ENCODE measurements around the gene LSR. TPM values are rescaled to one million over a fixed set of nuclear protein-coding genes. Genes with fewer than 3 reads are reported as not detected.
A peak's percentile ranks its signal among the peaks of the same experiment; 100 is the strongest.

Gene LSR
- total and polyA plus RNA-seq, 2 donors from 2014 or later = 37.9 to 87.2 TPM

DNA sequence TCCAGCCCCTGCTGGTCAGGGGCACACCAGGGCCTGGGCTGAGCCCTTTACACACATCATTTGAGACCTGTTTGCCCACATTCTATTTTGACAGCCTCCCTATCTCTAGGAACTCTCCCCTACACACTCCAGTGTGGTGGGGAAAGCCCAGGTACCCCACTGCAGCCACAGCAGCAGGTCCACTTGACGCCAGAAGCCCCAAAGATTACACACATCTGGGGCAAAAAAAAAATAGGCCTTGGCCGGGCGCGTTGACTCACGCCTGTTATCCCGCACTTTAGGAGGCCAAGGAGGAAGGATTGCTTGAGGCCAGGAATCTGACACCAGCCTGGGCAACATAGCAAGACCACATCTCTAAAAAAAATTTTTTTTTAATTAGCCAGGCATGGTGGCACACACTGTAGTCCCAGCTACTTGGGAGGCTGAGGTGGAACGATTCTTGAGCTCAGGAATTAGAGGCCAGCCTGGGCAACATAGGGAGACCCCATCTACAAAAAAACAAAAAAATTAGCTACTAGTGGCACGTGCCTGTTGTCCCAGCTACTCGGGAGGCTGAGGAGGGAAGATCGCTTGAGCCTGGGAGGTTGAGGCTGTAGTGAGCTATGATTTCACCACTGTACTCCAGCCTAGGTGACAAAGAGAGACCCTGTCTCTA, 62.1 kb downstream of the LSR start:
- no peaks in the 10 kb centered on the region for H3K36me3 ChIP-seq (ENCODE audit: control insufficient read depth in 2 of 3, insufficient read depth in 3 of 3, low read length in 3 of 3)
- H3K4me3 ChIP-seq (ENCODE audit: low read length in 3 of 3) = no peak overlapping the region
- intact Hi-C loops (cut with DNase I) = no loop called here
- peaks cover 0 to 6% (median 5%) of the 10 kb centered on the region in 3 donors for H3K4me1 ChIP-seq (ENCODE audit: control insufficient read depth in 2 of 3, insufficient read depth in 2 of 3, low read depth in 1 of 3, low read length in 3 of 3)
- DNase-seq (no peak), FAIRE-seq (no peak)
- H3K27ac ChIP-seq (ENCODE audit: low read depth in 2 of 2, low read length in 2 of 2) = no peak overlapping the region
- no peak overlapping the region for H3K9ac ChIP-seq (ENCODE audit: low read length in 3 of 3)
- H3K9me3 ChIP-seq (ENCODE audit: control insufficient read depth in 2 of 3, insufficient read depth in 1 of 3, low read length in 3 of 3) = no peaks in the 10 kb centered on the region
- no peaks in the 10 kb centered on the region for H3K27me3 ChIP-seq (ENCODE audit: control insufficient read depth, insufficient read depth, low read length)
- TF ChIP-seq, protein P1, sequence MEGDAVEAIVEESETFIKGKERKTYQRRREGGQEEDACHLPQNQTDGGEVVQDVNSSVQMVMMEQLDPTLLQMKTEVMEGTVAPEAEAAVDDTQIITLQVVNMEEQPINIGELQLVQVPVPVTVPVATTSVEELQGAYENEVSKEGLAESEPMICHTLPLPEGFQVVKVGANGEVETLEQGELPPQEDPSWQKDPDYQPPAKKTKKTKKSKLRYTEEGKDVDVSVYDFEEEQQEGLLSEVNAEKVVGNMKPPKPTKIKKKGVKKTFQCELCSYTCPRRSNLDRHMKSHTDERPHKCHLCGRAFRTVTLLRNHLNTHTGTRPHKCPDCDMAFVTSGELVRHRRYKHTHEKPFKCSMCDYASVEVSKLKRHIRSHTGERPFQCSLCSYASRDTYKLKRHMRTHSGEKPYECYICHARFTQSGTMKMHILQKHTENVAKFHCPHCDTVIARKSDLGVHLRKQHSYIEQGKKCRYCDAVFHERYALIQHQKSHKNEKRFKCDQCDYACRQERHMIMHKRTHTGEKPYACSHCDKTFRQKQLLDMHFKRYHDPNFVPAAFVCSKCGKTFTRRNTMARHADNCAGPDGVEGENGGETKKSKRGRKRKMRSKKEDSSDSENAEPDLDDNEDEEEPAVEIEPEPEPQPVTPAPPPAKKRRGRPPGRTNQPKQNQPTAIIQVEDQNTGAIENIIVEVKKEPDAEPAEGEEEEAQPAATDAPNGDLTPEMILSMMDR (IDR thresholded peaks at IDR 0.05; ENCODE audit: borderline replicate concordance, extremely low read depth, insufficient read depth) = no peak

DNA sequence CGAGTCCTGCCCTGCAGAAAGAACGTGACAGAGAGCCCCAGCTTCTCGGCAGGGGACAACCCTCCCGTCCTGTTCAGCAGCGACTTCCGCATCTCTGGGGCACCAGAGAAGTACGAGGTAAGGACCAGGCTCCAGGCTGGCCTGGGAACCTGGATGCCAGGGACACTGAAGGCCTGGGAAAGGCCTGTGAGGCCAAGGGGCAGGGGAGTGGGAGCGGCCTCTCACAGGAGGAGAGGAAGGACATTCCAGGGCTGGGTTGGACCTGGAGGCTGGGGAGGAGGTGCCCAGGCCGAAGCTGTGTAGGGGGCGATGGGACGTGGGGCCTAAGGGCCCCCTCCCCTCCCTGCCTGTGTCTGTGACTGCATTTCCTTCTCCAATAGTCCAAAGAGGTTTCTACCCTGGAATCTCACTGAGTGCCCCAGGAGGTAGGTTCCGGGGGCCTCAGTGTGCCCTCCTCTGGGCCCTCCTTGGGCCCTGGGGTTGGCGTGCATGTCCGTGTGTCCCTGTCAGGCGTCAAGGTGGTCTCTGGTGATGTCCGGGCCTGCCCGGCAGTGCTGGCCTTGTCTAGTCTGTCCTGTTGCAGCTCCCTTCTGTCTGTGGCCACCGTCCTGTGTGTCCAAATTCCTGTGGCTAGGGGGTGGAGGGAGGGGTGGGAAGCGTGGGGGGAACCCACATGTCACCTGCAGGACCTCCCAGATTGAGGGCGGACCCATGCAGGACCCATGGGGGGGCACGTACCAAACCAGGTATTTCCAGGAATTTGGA, 63.3 kb downstream of the LSR start:
- no peaks in the 10 kb centered on the region for H3K9me3 ChIP-seq (ENCODE audit: control insufficient read depth in 2 of 3, insufficient read depth in 1 of 3, low read length in 3 of 3)
- no peaks in the 10 kb centered on the region for H3K27me3 ChIP-seq (ENCODE audit: control insufficient read depth, insufficient read depth, low read length)
- H3K36me3 ChIP-seq (ENCODE audit: control insufficient read depth in 2 of 3, insufficient read depth in 3 of 3, low read length in 3 of 3) = no peaks in the 10 kb centered on the region
- H3K4me1 ChIP-seq (ENCODE audit: control insufficient read depth in 2 of 3, insufficient read depth in 2 of 3, low read depth in 1 of 3, low read length in 3 of 3) = peaks cover 0 to 6% (median 5%) of the 10 kb centered on the region in 3 donors
- H3K27ac ChIP-seq (ENCODE audit: low read depth in 2 of 2, low read length in 2 of 2) = no peak overlapping the region
- DNase-seq = peak in 1 of 5 donors; percentile 45
- intact Hi-C loops (cut with DNase I) = no loop called here
- no peak for FAIRE-seq
- TF ChIP-seq, protein P1 (IDR thresholded peaks at IDR 0.05; ENCODE audit: borderline replicate concordance, extremely low read depth, insufficient read depth) = no peak
- H3K4me3 ChIP-seq (ENCODE audit: low read length in 3 of 3) = no peak overlapping the region
- no peak overlapping the region for H3K9ac ChIP-seq (ENCODE audit: low read length in 3 of 3)

DNA sequence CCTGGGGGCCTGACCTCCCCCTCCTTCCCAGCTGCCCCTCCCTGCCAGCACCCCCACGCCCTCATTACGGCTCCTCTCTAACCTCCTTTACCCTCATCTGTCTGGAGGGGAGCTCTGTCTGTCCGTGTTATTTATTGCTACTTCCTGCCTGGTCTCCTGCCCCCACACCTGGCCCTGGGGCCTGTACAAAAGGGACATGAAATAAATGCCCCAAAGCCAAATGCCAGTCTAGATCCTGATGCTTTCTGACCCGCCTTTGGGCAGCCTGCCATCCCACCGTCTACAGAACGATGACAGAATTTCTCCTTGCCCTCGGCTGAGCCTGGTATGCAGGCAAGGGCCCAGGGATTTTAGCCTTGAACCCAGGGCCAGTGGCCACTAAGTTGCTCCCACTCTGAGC, 64.8 kb downstream of the LSR start:
- no peak overlapping the region for H3K27ac ChIP-seq (ENCODE audit: low read depth in 2 of 2, low read length in 2 of 2)
- no peaks in the 10 kb centered on the region for H3K36me3 ChIP-seq (ENCODE audit: control insufficient read depth in 2 of 3, insufficient read depth in 3 of 3, low read length in 3 of 3)
- H3K4me1 ChIP-seq (ENCODE audit: control insufficient read depth in 2 of 3, insufficient read depth in 2 of 3, low read depth in 1 of 3, low read length in 3 of 3) = peaks cover 0 to 5% (median 4%) of the 10 kb centered on the region in 3 donors
- no peaks in the 10 kb centered on the region for H3K9me3 ChIP-seq (ENCODE audit: control insufficient read depth in 2 of 3, insufficient read depth in 1 of 3, low read length in 3 of 3)
- intact Hi-C loops (cut with DNase I) = no loop called here
- no peak overlapping the region for H3K9ac ChIP-seq (ENCODE audit: low read length in 3 of 3)
- peak in 1 of 5 donors; percentile 54 for DNase-seq
- H3K27me3 ChIP-seq (ENCODE audit: control insufficient read depth, insufficient read depth, low read length) = no peaks in the 10 kb centered on the region
- no peak overlapping the region for H3K4me3 ChIP-seq (ENCODE audit: low read length in 3 of 3)
- TF ChIP-seq, protein P1 (IDR thresholded peaks at IDR 0.05; ENCODE audit: borderline replicate concordance, extremely low read depth, insufficient read depth) = no peak
- FAIRE-seq = no peak
